OCI-LY7 (cell line): Measurements from ENCODE around the gene TJP3. TPM values are rescaled to one million over a fixed set of nuclear protein-coding genes. Genes with fewer than 3 reads are reported as not detected.

Experiments used
- BruUV-seq: library from RNA; stranded (reverse); fragments of 400-500 nt; replicated peaks from 2 replicates; lab custom pipeline; 2021; lab: Mats Ljungman, UMichigan
- CTCF ChIA-PET: fragments of 300-600 bp; sonication (Branson Sonifier 250); formaldehyde crosslinking; loops from one replicate; lab custom pipeline; 2022; ENCODE audit warnings: antibody characterized with exemption; ENCODE audit not compliant: unreplicated experiment; lab: Charles Lee
- POLR2A ChIA-PET: fragments of 300-600 bp; sonication (Branson Sonifier 250); formaldehyde crosslinking; loops from one replicate; lab custom pipeline; 2022; ENCODE audit warnings: antibody characterized with exemption; lab: Charles Lee
- DNase-seq: peaks from one replicate; pipeline ENCODE4 v3.0.0-alpha.2; 2015; ENCODE audit warnings: low spot score
- H2AFZ ChIP-seq: fragments of 200-600 bp; sonication (generic), shearing (Covaris generic); 2 replicates; pipeline ENCODE4 v1.6.1; 2014; ENCODE audit warnings: mild to moderate bottlenecking, antibody characterized with exemption, low read length, moderate library complexity
- H3K27ac ChIP-seq: fragments of 200-600 bp; sonication (generic); 2 replicates; pipeline ENCODE4 v1.5.1; 2014; ENCODE audit warnings: mixed run types, low read depth, mild to moderate bottlenecking, moderate library complexity, low read length, inconsistent platforms; ENCODE audit not compliant: poor library complexity, severe bottlenecking
- H3K36me3 ChIP-seq: fragments of 200-600 bp; sonication (generic); 2 replicates; pipeline ENCODE4 v1.6.1; 2014; ENCODE audit warnings: mild to moderate bottlenecking, antibody characterized with exemption, low read length, moderate library complexity, mixed read lengths; ENCODE audit not compliant: insufficient read depth
- H3K4me1 ChIP-seq: fragments of 200-600 bp; sonication (generic); 2 replicates; pipeline ENCODE4 v1.5.1; 2014; ENCODE audit warnings: mild to moderate bottlenecking, low read length; ENCODE audit not compliant: insufficient read depth, poor library complexity, severe bottlenecking
- H3K4me2 ChIP-seq: fragments of 200-600 bp; sonication (generic); 2 replicates; pipeline ENCODE4 v1.6.1; 2014; ENCODE audit warnings: mild to moderate bottlenecking, low read length
- H3K4me3 ChIP-seq: fragments of 200-600 bp; sonication (generic); 2 replicates; pipeline ENCODE4 v1.5.1; 2014; ENCODE audit warnings: mild to moderate bottlenecking, low read depth, low read length; ENCODE audit not compliant: poor library complexity, severe bottlenecking
- H3K79me2 ChIP-seq: fragments of 200-600 bp; sonication (generic); 2 replicates; pipeline ENCODE4 v1.6.1; 2016; ENCODE audit warnings: low read depth, mild to moderate bottlenecking, low read length, moderate library complexity, mixed read lengths; ENCODE audit not compliant: insufficient read depth
- H3K9me2 ChIP-seq: fragments of 200-600 bp; sonication (generic); 2 replicates; pipeline ENCODE4 v1.6.1; 2016; ENCODE audit warnings: mild to moderate bottlenecking, low read length, mixed read lengths; ENCODE audit not compliant: insufficient read depth
- H3K9me3 ChIP-seq: fragments of 200-600 bp; sonication (generic); 2 replicates; pipeline ENCODE4 v1.6.1; 2014; ENCODE audit warnings: mild to moderate bottlenecking, mixed run types, low read length, mixed read lengths
- H4K20me1 ChIP-seq: fragments of 200-600 bp; sonication (generic); 2 replicates; pipeline ENCODE4 v1.6.1; 2014; ENCODE audit warnings: mild to moderate bottlenecking, antibody characterized with exemption, low read length, moderate library complexity, mixed read lengths; ENCODE audit not compliant: insufficient read depth
- CTCF ChIP-seq: fragments of 200-600 bp; sonication (generic); conservative IDR thresholded peaks from 2 replicates; pipeline ENCODE4 v1.5.1; 2014; ENCODE audit warnings: mild to moderate bottlenecking, antibody characterized with exemption, low read length, moderate library complexity, mixed read lengths
- EZH2phosphoT487 ChIP-seq: fragments of 200-600 bp; sonication (generic); IDR thresholded peaks from 2 replicates; pipeline ENCODE4 v1.6.1; 2018; ENCODE audit warnings: low read depth, borderline replicate concordance, mild to moderate bottlenecking, mixed run types, antibody characterized with exemption, low read length, moderate library complexity, mixed read lengths
- intact Hi-C: fragments of 100-400 bp; cut with micrococcal nuclease; formaldehyde crosslinking; loops from one replicate; pipeline ENCODE4 v1.10.0; 2022; ENCODE audit not compliant: unreplicated experiment
- total RNA-seq, 2 experiments: library from RNA; depleted of rRNA in 1 of 2; stranded (reverse); fragments of >200 nt in 1 of 2; shearing (Covaris generic) in 1 of 2; gene quantifications; 2 replicates each; pipeline ENCODE4 v1.2.3, GENCODE V29; 2014 to 2022

TJP3 gene
- total RNA-seq, 2 experiments from 2014 or later = 0.69 to 1.8 TPM

- H3K9me3 ChIP-seq = peaks cover 8% of the 10 kb centered on the region; the same call in 1 of the 2 replicates
- no peak overlapping the region for H2AFZ ChIP-seq
- no peaks in the 10 kb centered on the region for H3K4me1 ChIP-seq
- no peaks in the 10 kb centered on the region for H3K9me2 ChIP-seq
- CTCF ChIA-PET = no interaction called here
- DNase-seq = no peak
- POLR2A ChIA-PET = interaction anchor here (0.5 kb wide), 1 partner anchor 636 kb away, joined by 3 read pairs; no protein-coding TSS in a partner anchor
- H3K27ac ChIP-seq = no peak overlapping the region
- no peaks in the 10 kb centered on the region for H3K36me3 ChIP-seq
- intact Hi-C loops = no loop called here
- no peaks in the 10 kb centered on the region for H4K20me1 ChIP-seq
- H3K4me2 ChIP-seq = no peak overlapping the region
- no TSS peak for BruUV-seq
- no peak for TF ChIP-seq EZH2phosphoT487
- TF ChIP-seq CTCF = no peak
- H3K79me2 ChIP-seq = no peaks in the 10 kb centered on the region
- no peak overlapping the region for H3K4me3 ChIP-seq
Measured at GRCh38 chr19:3782330-3782729, 74.1 kb downstream of the TJP3 start.

- H3K9me2 ChIP-seq = no peaks in the 10 kb centered on the region
- no peak overlapping the region for H3K4me3 ChIP-seq
- H3K4me1 ChIP-seq = no peaks in the 10 kb centered on the region
- ChIA-PET CTCF (no interaction called here), POLR2A (no interaction called here)
- no peak for TF ChIP-seq EZH2phosphoT487
- TF ChIP-seq CTCF = no peak
- BruUV-seq = no TSS peak
- H3K27ac ChIP-seq = no peak overlapping the region
- H3K4me2 ChIP-seq = no peak overlapping the region
- no peaks in the 10 kb centered on the region for H4K20me1 ChIP-seq
- H3K36me3 ChIP-seq = no peaks in the 10 kb centered on the region
- H3K9me3 ChIP-seq = peaks cover 8% of the 10 kb centered on the region; the same call in 1 of the 2 replicates
- H3K79me2 ChIP-seq = no peaks in the 10 kb centered on the region
- intact Hi-C loops = loop anchor here (1.0 kb wide), 1 partner anchor 39 kb away; no protein-coding TSS in a partner anchor
- H2AFZ ChIP-seq = no peak overlapping the region
- no peak for DNase-seq
Measured at GRCh38 chr19:3782903-3783302, 74.7 kb downstream of the TJP3 start.
